NOMO-1 treated with dmso at 0.1 percent for 144 hours (cell line): ENCODE measurements around the gene SLC38A8.

Source experiments
- DNase-seq: peaks from one replicate; lab custom pipeline; 2025; ENCODE audit not compliant: unreplicated experiment; lab: John Stamatoyannopoulos, UW

SLC38A8 gene

GRCh38 chr16:84042308-84042878 lies at the start of gene SLC38A8:
Gene SLC38A8, minus strand, starts transcription at chr16:84042795. Its CDS starts 638 bp downstream, at chr16:84042157.
- DNase-seq: no peak

GRCh38 chr16:84091460-84091859 lies 48.9 kb upstream of the SLC38A8 start:
- no peak for DNase-seq

GRCh38 chr16:84090211-84090610 lies 47.6 kb upstream of the SLC38A8 start:
- DNase-seq: no peak

GRCh38 chr16:84088695-84089395 lies 46.2 kb upstream of the SLC38A8 start:
- DNase-seq: no peak

- no peak for DNase-seq
Observed at GRCh38 chr16:84087466-84088151, 45.0 kb upstream of the SLC38A8 start.

- no peak for DNase-seq
Observed at GRCh38 chr16:84087001-84087400, 44.4 kb upstream of the SLC38A8 start.

- DNase-seq: no peak
Observed at GRCh38 chr16:84086341-84086740, 43.7 kb upstream of the SLC38A8 start.

- peak; percentile 54 for DNase-seq
Observed at GRCh38 chr16:84085773-84086172, 43.2 kb upstream of the SLC38A8 start.

- no peak for DNase-seq
Observed at GRCh38 chr16:84085271-84085667, 42.7 kb upstream of the SLC38A8 start.

GRCh38 chr16:84084570-84085270 lies 42.1 kb upstream of the SLC38A8 start:
- DNase-seq: peak; percentile 42

GRCh38 chr16:84082835-84083569 lies 40.4 kb upstream of the SLC38A8 start:
- DNase-seq: no peak

GRCh38 chr16:84082110-84082509 lies 39.5 kb upstream of the SLC38A8 start:
- no peak for DNase-seq

GRCh38 chr16:84081446-84081989 lies 38.9 kb upstream of the SLC38A8 start:
- no peak for DNase-seq

- DNase-seq: no peak
Observed at GRCh38 chr16:84080813-84081212, 38.2 kb upstream of the SLC38A8 start.

- no peak for DNase-seq
Observed at GRCh38 chr16:84080378-84080777, 37.8 kb upstream of the SLC38A8 start.

- no peak for DNase-seq
Observed at GRCh38 chr16:84079664-84080063, 37.1 kb upstream of the SLC38A8 start.

GRCh38 chr16:84075376-84075775 lies 32.8 kb upstream of the SLC38A8 start:
- no peak for DNase-seq

- DNase-seq: no peak
Observed at GRCh38 chr16:84074721-84075120, 32.1 kb upstream of the SLC38A8 start.

GRCh38 chr16:84072014-84072413 lies 29.4 kb upstream of the SLC38A8 start:
- no peak for DNase-seq

GRCh38 chr16:84071121-84071520 lies 28.5 kb upstream of the SLC38A8 start:
- DNase-seq: no peak

- DNase-seq: no peak
Observed at GRCh38 chr16:84069540-84069939, 26.9 kb upstream of the SLC38A8 start.
